ENCODE data around the gene CHST8. TPM values are rescaled to one million over a fixed set of nuclear protein-coding genes. Genes with fewer than 3 reads are reported as not detected.
"Not testable (repeated sequence)": the region's sequence is repeated elsewhere in the genome, so short reads cannot be mapped to it uniquely, and the experiment has no call there.

The CHST8 gene
- total RNA-seq, 4 donors from 2014 or later: 0.66 TPM; not detected in 3

- H3K4me3 ChIP-seq: no peak overlapping the region
- H3K9me3 ChIP-seq: no peaks in the 10 kb centered on the region
- no peak for DNase-seq (ENCODE audit: extremely low spot score)
- no peak overlapping the region for H3K27ac ChIP-seq (replicated peaks in 1 of 4)
- WGBS: 70% methylated on average over 14 of the region's 15 CpGs
- no peak for TF ChIP-seq POLR2A (IDR thresholded peaks at IDR 0.05; ENCODE audit: low read depth)
- peaks cover 4 to 16% (median 15%) of the 10 kb centered on the region in 4 donors for H3K4me1 ChIP-seq
- H3K27me3 ChIP-seq: no peaks in the 10 kb centered on the region
- peaks cover 27 to 38% (median 37%) of the 10 kb centered on the region in 4 donors for H3K36me3 ChIP-seq
- intact Hi-C loops (cut with DNase I): no loop called here
Observed at GRCh38 chr19:33815380-33816340, 193.9 kb downstream of the CHST8 start.

DNA sequence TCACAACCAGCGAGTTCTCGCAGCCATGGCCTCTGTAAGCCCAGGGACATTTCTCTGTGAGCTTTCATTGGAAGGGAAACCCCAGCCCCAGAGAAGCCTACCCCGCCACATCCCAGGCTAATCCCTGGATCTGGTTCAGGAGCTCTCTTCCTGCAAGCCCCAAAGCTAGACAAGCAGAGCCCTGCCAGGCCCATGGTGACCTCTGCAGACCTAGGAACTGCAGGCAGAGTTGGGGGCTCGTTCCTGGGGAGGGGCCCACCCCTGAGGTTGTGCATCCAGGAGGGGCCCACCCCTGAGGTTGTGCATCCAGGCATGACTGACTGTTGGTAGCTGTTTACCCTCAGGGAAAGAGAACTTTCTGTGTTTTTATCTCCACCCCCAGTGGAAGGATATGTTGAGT, 196.7 kb downstream of the CHST8 start:
- Histone ChIP-seq H3K27me3 (no peaks in the 10 kb centered on the region), H3K27ac (replicated peaks in 1 of 4) (no peak overlapping the region), H3K4me3 (no peak overlapping the region), H3K4me1 (peaks cover 4 to 24% (median 20%) of the 10 kb centered on the region in 4 donors), H3K9me3 (no peaks in the 10 kb centered on the region), H3K36me3 (peaks cover under 1 to 10% (median 9%) of the 10 kb centered on the region in 4 donors)
- TF ChIP-seq POLR2AphosphoS5 (IDR thresholded peaks at IDR 0.05): no peak
- TF ChIP-seq EP300 (IDR thresholded peaks at IDR 0.05): no peak
- no peak for TF ChIP-seq CTCF (IDR thresholded peaks at IDR 0.05)
- no peak for TF ChIP-seq POLR2A (IDR thresholded peaks at IDR 0.05; ENCODE audit: low read depth)
- DNase-seq (ENCODE audit: extremely low spot score): no peak
- WGBS: 84% methylated on average over 4 of the region's 4 CpGs
- intact Hi-C loops (cut with DNase I): no loop called here

- H3K9me3 ChIP-seq; H3K27me3 ChIP-seq; intact Hi-C loops (cut with DNase I); H3K36me3 ChIP-seq; DNase-seq (ENCODE audit: extremely low spot score): not testable (repeated sequence)
- Histone ChIP-seq H3K4me1 (peaks cover 4 to 24% (median 20%) of the 10 kb centered on the region in 4 donors), H3K27ac (replicated peaks in 1 of 4) (peak overlapping the region in 1 of 4 donors; percentile 78), H3K4me3 (peak overlapping the region in 1 of 4 donors; percentile 52)
- 95% methylated on average over 7 of the region's 7 CpGs for WGBS
Observed at GRCh38 chr19:33819078-33819477, 197.3 kb downstream of the CHST8 start.

- peak overlapping the region; percentile 50 to 53 (median 52) for H3K4me3 ChIP-seq
- no peak for TF ChIP-seq POLR2A (IDR thresholded peaks at IDR 0.05; ENCODE audit: low read depth)
- TF ChIP-seq EP300 (IDR thresholded peaks at IDR 0.05): no peak
- TF ChIP-seq POLR2AphosphoS5 (IDR thresholded peaks at IDR 0.05): no peak
- no peak for TF ChIP-seq CTCF (IDR thresholded peaks at IDR 0.05)
Observed at GRCh38 chr19:33819506-33819879, 197.7 kb downstream of the CHST8 start.

GRCh38 chr19:33819880-33820781, 198.4 kb downstream of the CHST8 start:
- Histone ChIP-seq H3K27ac (replicated peaks in 1 of 4) (peak overlapping the region; percentile 64 to 78 (median 67)), H3K27me3 (no peaks in the 10 kb centered on the region), H3K36me3 (no peaks in the 10 kb centered on the region), H3K4me1 (peaks cover 4 to 24% (median 20%) of the 10 kb centered on the region in 4 donors), H3K9me3 (no peaks in the 10 kb centered on the region), H3K4me3 (peak overlapping the region; percentile 50 to 53 (median 52))
- intact Hi-C loops (cut with DNase I): no loop called here
- TF ChIP-seq POLR2AphosphoS5 (IDR thresholded peaks at IDR 0.05) (peak; percentile 13 to 39), CTCF (IDR thresholded peaks at IDR 0.05) (no peak)
- WGBS: 14% methylated on average over 17 of the region's 61 CpGs
- no peak for DNase-seq (ENCODE audit: extremely low spot score)

More at GRCh38 chr19:33819506-33819879, 197.7 kb downstream of the CHST8 start:
- no peak for DNase-seq (ENCODE audit: extremely low spot score)
- WGBS: 93% methylated on average over 2 of the region's 10 CpGs
- no peaks in the 10 kb centered on the region for H3K36me3 ChIP-seq
- H3K4me1 ChIP-seq: peaks cover 4 to 24% (median 20%) of the 10 kb centered on the region in 4 donors
- intact Hi-C loops (cut with DNase I): no loop called here
- H3K9me3 ChIP-seq: no peaks in the 10 kb centered on the region
- peak overlapping the region; percentile 64 to 78 (median 67) for H3K27ac ChIP-seq (replicated peaks in 1 of 4)
- H3K27me3 ChIP-seq: no peaks in the 10 kb centered on the region
